Breast epithelium (tissue), 4 donors: ENCODE measurements around the gene BRINP2. TPM values are rescaled to one million over a fixed set of nuclear protein-coding genes. Genes with fewer than 3 reads are reported as not detected.

Source experiments
- DNase-seq, 2 donors: peaks; one replicate each; pipeline ENCODE4 v3.0.0-alpha.2; 2019; ENCODE audit warnings: low spot score in 2 of 2
- H3K27ac ChIP-seq, 2 donors: fragments of 200-600 bp; sonication (generic) in 1 of 2; one replicate each; pipeline ENCODE4 v1.5.1; 2016 to 2019; ENCODE audit warnings: mild to moderate bottlenecking in 1 of 2
- H3K27me3 ChIP-seq, 2 donors: fragments of 200-600 bp; sonication (generic) in 1 of 2; one replicate each; pipeline versions ENCODE4 v1.5.1 to v1.6.0; 2017 to 2019; ENCODE audit warnings: control low read depth in 1 of 2, mild to moderate bottlenecking in 1 of 2
- H3K36me3 ChIP-seq: fragments of 200-600 bp; one replicate; pipeline ENCODE4 v1.5.1; 2019
- H3K4me1 ChIP-seq, 2 donors: fragments of 200-600 bp; sonication (generic); one replicate each; pipeline ENCODE4 v1.5.1; 2016 to 2019; ENCODE audit warnings: control low read depth in 1 of 2
- H3K4me3 ChIP-seq, 3 donors: fragments of 200-600 bp; sonication (generic); 1 replicate in 2 of 3; 2 replicates in 1 of 3; pipeline ENCODE4 v1.5.1; 2016 to 2019; ENCODE audit warnings: mild to moderate bottlenecking in 3 of 3, moderate library complexity in 2 of 3
- H3K9me3 ChIP-seq, 2 donors: fragments of 200-600 bp; sonication (generic) in 1 of 2; one replicate each; pipeline ENCODE4 v1.5.1; 2016 to 2019; ENCODE audit warnings: control low read depth in 1 of 2
- POLR2A ChIP-seq: fragments of 450-650 bp; IDR thresholded peaks from one replicate; pipeline ENCODE4 v1.6.1; 2016; ENCODE audit warnings: antibody characterized with exemption, mild to moderate bottlenecking, moderate library complexity
- POLR2AphosphoS5 ChIP-seq, 3 donors: sonication (generic); formaldehyde crosslinking; IDR thresholded peaks; one replicate each; pipeline ENCODE4 v1.6.1; 2017; ENCODE audit warnings: antibody characterized with exemption in 3 of 3
- intact Hi-C: fragments of 100-400 bp; cut with DNase I; formaldehyde crosslinking; loops from one replicate; pipeline ENCODE4 v1.15.1; 2023; ENCODE audit warnings: low total_unique reads
- total RNA-seq, 3 donors: library from RNA; depleted of rRNA; stranded (reverse); fragments of >200 nt; gene quantifications; one replicate each; pipeline ENCODE4 v1.1.0, GENCODE V29; 2016
- TF ChIP-seq, protein P1 (sequence below), 3 donors: fragments of 450-650 bp; IDR thresholded peaks; one replicate each; pipeline ENCODE4 v1.5.1; 2016 to 2017; ENCODE audit warnings: antibody characterized with exemption in 3 of 3, mild to moderate bottlenecking in 3 of 3, moderate library complexity in 3 of 3

BRINP2 gene
- total RNA-seq, 3 donors from 2014 or later: 0.48 to 2.9 (median 1.5) TPM

- no peaks in the 10 kb centered on the region for H3K4me1 ChIP-seq
- no peak overlapping the region for H3K27ac ChIP-seq
- H3K9me3 ChIP-seq: no peaks in the 10 kb centered on the region
- no peak for DNase-seq
- H3K27me3 ChIP-seq: no peaks in the 10 kb centered on the region
- intact Hi-C loops: no loop called here
- no peak overlapping the region for H3K4me3 ChIP-seq
- no peak for TF ChIP-seq POLR2AphosphoS5 (IDR thresholded peaks at IDR 0.05)
- no peak for TF ChIP-seq POLR2A
- TF ChIP-seq, protein P1, sequence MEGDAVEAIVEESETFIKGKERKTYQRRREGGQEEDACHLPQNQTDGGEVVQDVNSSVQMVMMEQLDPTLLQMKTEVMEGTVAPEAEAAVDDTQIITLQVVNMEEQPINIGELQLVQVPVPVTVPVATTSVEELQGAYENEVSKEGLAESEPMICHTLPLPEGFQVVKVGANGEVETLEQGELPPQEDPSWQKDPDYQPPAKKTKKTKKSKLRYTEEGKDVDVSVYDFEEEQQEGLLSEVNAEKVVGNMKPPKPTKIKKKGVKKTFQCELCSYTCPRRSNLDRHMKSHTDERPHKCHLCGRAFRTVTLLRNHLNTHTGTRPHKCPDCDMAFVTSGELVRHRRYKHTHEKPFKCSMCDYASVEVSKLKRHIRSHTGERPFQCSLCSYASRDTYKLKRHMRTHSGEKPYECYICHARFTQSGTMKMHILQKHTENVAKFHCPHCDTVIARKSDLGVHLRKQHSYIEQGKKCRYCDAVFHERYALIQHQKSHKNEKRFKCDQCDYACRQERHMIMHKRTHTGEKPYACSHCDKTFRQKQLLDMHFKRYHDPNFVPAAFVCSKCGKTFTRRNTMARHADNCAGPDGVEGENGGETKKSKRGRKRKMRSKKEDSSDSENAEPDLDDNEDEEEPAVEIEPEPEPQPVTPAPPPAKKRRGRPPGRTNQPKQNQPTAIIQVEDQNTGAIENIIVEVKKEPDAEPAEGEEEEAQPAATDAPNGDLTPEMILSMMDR (IDR thresholded peaks at IDR 0.05): no peak
- no peaks in the 10 kb centered on the region for H3K36me3 ChIP-seq
These were observed 116.5 kb downstream of the BRINP2 start for GRCh38 chr1:177287270-177287669.

GRCh38 chr1:177287994-177288393, 117.2 kb downstream of the BRINP2 start:
- intact Hi-C loops: no loop called here
- no peaks in the 10 kb centered on the region for H3K4me1 ChIP-seq
- DNase-seq: no peak
- H3K27ac ChIP-seq: no peak overlapping the region
- TF ChIP-seq, protein P1 (IDR thresholded peaks at IDR 0.05): no peak
- TF ChIP-seq POLR2A (no peak), POLR2AphosphoS5 (IDR thresholded peaks at IDR 0.05) (no peak)
- H3K4me3 ChIP-seq: no peak overlapping the region
- H3K36me3 ChIP-seq: no peaks in the 10 kb centered on the region
- H3K9me3 ChIP-seq: no peaks in the 10 kb centered on the region
- H3K27me3 ChIP-seq: no peaks in the 10 kb centered on the region

DNA sequence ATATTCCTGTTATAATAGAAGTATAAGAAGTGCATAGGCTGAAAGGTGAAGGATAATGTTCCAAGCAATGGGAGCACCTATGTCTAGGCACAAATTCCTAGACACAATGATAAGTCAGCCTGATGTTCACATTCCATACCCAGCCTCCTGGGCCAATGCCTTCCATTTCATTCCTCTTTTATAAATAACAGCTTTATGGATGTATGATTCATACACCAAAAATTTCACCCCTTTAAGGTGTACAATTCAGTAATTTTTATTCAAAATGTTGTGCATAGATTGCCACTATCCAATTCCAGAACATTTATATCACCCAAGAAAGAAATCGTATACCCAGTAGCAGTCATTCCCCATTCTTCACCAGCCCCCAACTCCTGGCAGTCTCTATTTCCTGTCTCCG, 118.8 kb downstream of the BRINP2 start:
- intact Hi-C loops: no loop called here
- H3K27ac ChIP-seq: no peak overlapping the region
- no peaks in the 10 kb centered on the region for H3K36me3 ChIP-seq
- DNase-seq: no peak
- no peak overlapping the region for H3K4me3 ChIP-seq
- no peaks in the 10 kb centered on the region for H3K4me1 ChIP-seq
- no peaks in the 10 kb centered on the region for H3K27me3 ChIP-seq
- H3K9me3 ChIP-seq: no peaks in the 10 kb centered on the region
- TF ChIP-seq, protein P1 (IDR thresholded peaks at IDR 0.05): no peak
- TF ChIP-seq POLR2AphosphoS5 (IDR thresholded peaks at IDR 0.05) (no peak), POLR2A (no peak)

GRCh38 chr1:177300431-177300830, 129.7 kb downstream of the BRINP2 start:
- no peak overlapping the region for H3K4me3 ChIP-seq
- no peak for DNase-seq
- intact Hi-C loops: no loop called here
- TF ChIP-seq, protein P1 (IDR thresholded peaks at IDR 0.05): no peak
- TF ChIP-seq POLR2A: no peak
- no peak for TF ChIP-seq POLR2AphosphoS5 (IDR thresholded peaks at IDR 0.05)
- no peaks in the 10 kb centered on the region for H3K27me3 ChIP-seq
- no peak overlapping the region for H3K27ac ChIP-seq
- H3K4me1 ChIP-seq: no peaks in the 10 kb centered on the region
- H3K9me3 ChIP-seq: no peaks in the 10 kb centered on the region
- no peaks in the 10 kb centered on the region for H3K36me3 ChIP-seq

- no peak for DNase-seq
- H3K4me3 ChIP-seq: no peak overlapping the region
- no peaks in the 10 kb centered on the region for H3K9me3 ChIP-seq
- no peaks in the 10 kb centered on the region for H3K36me3 ChIP-seq
- TF ChIP-seq POLR2A (no peak), POLR2AphosphoS5 (IDR thresholded peaks at IDR 0.05) (no peak)
- TF ChIP-seq, protein P1 (IDR thresholded peaks at IDR 0.05): no peak
- intact Hi-C loops: no loop called here
- H3K4me1 ChIP-seq: no peaks in the 10 kb centered on the region
- H3K27me3 ChIP-seq: no peaks in the 10 kb centered on the region
- no peak overlapping the region for H3K27ac ChIP-seq
These were observed 130.8 kb downstream of the BRINP2 start for GRCh38 chr1:177301425-177302124.
